HG03064 (cell line): ENCODE results near the gene KHDRBS2.
A peak's percentile ranks its signal among the peaks of the same experiment; 100 is the strongest.

Source experiments
- ATAC-seq: cut with Tn5 transposase; IDR thresholded peaks from one replicate; pipeline ENCODE4 v1.9.1; 2021; ENCODE audit warnings: low read depth; ENCODE audit not compliant: unreplicated experiment

KHDRBS2 gene

DNA sequence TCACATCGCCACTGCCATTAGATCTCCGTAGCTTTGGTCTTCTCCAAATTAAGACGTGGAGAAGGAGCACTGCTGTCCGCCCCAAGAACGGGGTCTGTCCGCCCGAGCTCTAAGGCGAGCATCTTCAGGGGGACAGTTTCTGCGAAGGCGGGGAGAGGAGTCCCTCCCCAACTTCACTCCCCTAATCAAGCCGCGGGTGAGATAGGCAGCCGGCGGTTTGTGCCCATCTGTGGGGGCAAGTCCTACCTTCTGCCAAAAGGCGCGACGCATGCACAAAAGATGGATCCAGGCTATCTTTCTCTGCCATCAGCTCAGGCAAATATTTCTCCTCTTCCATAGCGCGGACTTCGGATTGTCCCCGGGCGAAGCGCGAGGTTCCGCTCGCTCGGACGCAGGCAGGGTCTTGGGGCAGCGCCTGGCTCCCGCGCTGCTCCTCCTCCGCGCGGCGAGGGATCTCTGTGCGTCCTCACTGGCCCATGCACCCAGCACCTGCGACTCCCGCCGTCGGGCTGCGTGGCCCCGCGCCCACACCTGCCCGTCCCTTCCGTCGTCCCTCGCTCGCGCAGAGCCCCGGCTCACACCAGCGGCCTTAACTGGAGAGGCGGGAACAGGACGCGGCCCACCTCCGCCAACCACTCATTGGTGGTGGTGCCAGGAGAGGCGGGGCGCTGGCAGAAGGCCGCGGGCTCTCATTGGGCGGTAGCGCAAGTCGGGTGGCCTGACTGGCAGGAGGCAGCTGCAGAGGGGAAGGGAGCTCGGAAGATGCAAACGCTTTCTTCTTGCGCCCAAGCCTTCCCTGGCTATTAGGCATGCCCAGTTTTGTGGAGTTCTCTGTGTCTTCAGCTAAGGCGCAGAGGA, at the start of gene KHDRBS2:
KHDRBS2 (minus strand) TSS at position 614 of the 858 bp plus-strand sequence.
- peak; percentile 100 for ATAC-seq

DNA sequence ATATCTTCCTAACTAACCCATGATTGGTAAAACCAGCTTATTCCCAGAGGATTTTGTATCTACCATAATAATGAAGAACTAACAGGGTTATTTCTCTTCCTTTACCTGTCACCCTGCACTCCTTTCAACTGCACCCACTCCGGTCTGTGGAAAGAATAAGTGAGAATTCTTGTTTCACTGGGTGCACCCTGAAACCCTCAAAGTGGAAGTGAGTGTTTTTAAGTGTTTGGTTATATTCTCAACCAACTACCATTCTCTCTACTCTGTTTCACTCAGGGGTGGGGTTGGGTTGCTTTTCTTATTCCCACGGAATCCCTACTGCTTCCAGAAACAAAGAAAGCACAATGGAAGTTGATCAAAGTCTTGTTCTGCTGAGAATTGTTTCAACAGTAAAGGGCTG, 42.6 kb upstream of the KHDRBS2 start:
- ATAC-seq: no peak

DNA sequence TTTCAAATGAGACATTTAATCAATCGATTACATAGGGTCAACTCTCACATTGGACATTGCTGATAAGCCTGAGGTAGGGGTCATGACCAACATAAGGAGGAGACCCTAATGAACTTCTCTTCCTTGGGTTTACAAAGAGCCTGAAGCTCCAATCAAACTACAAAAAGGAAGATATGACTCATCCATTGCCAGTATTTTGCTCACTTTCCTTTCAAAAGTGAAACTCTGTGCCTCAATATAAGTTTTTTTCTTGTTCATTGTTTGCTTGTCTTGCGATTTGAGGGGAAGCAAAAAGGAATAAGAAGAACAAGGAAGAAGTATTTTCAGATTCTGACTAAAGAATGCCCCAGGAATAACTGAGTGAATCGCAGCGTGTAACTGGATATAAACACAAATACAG, 38.8 kb upstream of the KHDRBS2 start:
- ATAC-seq: no peak

DNA sequence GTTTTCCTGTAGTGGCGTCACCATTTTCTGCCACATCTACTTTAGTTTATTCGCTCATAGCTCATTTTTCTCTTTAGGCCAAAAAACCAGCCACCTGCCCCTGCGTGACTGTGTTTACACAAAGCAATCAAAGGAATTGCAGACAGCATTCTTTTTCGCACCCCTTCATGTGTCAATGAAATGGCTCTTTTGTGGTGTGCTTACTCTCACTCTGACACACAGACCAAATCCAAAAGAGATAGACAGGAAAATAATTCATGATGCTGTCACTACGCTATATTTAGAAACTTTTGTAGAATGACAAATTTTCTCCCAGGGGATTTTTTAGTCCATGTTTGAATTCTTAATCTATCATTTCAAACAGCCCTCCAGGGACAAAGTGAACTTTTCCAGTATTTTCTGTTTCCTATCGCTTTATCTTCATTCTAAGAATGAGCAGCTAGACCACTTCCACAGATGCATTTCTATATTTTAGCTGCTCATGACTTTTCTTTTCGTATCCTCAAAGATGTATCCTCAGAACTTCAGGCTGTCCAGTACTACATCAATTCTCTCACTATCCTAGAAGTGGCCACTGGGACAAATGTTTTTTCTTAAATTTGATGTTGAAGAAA, 37.9 kb upstream of the KHDRBS2 start:
- no peak for ATAC-seq

DNA sequence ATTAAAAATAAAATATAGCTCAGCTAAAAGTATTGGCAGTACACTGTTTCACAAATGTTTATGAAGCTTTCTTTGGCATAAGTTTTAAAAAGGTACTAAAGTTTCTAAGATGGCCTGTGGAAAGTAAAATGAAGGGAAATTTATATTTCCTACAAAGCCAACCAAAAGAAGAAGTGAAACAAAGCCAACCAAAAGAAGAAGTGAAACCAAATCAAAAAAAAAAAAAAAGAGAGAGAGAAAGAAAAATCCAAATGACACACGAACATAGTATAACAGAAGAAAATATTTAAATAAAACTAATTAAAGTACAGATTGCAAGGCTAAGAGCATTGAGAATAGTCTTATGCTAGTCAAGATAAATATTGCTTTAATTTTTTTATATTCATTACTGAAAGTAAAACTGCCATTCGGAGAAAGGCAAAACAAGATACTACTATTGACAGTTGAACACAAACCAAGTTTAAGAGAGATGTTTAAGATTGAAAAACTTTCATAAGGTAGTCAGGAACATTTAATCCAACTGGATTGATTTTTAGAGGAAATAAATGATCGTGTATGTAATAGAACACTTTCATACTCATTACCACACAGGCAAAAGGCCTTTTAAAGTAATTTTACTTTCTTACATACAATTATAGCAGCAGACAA, 12.8 kb upstream of the KHDRBS2 start:
- peak; percentile 88 for ATAC-seq

DNA sequence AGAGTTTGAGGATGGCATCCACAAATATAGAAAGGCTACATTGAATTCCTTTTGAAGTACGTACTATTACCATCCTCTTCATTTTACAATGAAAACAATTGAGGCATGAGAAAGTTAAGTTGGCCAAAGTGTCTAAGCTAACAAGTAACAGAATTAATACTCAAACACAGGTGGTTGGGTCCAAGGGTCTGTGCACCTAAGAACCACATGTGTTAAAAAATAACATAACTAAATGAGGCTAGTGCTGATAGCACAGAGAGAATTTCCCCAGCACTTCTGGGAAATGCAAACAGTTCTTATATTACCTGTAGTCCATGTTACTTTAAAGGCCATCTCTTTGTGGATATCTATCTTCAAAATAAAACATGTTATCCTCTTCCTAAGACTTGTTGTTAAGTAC, 10.5 kb upstream of the KHDRBS2 start:
- ATAC-seq: no peak

DNA sequence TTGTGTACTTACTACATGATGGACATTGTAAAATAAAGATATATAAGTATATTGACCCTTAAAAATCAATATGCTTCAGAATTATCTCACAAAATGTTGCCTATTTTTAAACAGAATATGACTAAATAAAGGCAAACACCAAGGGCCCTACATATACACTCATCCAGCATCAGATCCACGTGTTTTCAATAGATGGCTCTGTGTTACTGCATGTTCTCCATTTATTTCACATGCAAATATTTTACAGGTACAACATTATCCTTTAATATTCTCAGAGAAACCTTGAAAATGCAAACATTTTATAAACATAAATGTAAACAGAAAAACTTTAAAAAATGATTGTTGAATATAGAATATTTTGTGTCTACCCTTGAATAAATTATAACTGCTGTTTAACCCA, 2.9 kb upstream of the KHDRBS2 start:
- ATAC-seq: no peak

DNA sequence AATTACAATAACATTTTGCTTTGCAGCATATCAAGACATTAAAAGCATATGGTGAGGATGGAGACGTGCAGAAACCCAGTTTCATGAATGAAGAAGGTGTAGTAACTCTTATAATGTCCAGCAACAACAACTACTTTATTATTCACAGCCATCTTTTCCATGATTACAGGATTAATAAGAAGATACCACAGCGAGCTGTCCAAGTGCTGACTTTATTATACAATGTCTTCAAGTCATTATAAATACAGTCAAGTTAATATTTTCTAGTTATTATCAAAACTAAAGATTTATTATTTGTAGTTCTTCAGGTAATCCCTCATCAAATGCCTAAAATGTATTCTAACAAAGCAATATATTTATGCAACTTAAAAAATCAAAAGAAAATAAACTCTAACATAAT, 2.5 kb upstream of the KHDRBS2 start:
- ATAC-seq: no peak

DNA sequence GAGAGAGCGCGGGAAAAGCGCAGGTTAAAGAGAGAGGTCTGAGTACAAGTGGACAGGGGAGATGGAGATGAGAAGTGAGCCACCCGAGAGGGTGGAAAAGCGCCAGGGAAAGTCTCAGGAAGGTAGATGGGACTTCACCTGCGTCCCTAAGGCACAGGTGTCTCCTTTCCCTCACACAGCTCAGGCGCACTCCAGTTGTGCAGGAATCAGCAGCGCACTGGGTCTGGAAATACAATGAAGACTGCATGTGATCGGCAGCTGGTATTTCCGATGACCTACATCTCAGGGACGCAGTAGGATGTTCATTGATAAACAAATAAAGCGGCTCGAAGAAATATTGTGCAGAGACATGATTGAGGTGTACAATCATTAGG, 432 bp upstream of the KHDRBS2 start:
- peak; percentile 8 for ATAC-seq

DNA sequence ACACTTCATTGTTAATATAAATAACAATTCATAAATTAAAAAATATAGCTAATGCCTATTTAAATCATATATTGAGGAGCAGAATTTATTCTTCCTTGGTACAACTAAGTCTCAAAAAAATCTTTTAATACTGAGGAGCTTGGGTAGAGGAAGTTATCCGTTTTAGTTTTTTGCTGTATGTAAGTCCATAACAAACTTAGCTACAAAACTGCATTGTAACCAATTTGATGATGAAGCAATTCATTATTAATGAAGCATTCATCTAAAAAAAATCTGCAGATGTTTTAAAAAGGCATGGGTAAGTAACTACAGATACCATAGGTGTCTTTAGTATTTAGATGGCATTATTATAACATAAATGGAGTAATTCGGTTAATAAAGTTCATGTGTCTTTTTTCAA, 1.3 kb downstream of the KHDRBS2 start:
- ATAC-seq: no peak

DNA sequence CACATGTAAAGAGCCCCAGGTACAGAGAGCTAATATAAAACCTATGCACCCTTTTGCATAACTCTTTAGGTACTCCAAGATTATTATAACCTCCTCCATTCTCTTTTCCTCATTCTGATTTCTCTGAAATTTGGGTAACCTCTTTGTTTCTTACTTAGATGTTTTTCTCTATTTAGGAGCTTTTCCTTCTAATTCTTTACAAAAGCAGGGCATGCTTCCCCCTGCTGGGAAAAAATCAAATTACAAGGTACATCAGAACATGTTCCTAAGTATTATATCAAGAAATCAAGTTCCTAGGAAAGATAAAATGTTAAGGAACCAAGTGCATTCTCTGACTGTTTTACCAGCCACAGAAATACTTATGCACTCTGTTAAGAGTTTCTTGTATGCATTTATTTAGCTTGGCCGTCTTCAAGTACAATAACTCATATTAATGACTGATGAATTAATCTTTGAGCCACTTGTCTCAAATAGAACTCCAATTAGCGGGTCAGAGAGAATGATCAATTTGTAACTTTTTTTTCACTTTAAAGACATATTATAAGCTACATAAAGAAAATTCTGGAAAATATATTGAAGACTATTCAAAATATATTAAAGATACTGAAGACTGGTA, 2.1 kb downstream of the KHDRBS2 start:
- no peak for ATAC-seq

DNA sequence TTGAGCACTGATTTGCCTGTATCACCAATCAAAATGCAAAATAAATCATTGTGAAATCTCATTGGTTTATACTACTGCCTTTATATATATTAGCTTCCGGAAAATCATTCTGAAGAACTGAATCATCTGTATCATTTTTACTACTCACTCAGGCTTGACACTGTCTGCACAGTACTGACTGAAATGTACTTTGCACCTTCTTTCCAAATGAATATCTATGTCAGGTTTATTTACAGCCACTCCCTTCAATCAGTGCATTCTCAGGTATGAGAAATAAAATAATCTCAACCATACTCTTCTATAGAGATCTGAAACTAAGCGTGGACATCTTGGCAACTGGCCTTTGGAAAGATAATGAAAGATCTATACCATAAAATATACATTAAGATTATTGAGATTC, 2.7 kb downstream of the KHDRBS2 start:
- ATAC-seq: no peak

DNA sequence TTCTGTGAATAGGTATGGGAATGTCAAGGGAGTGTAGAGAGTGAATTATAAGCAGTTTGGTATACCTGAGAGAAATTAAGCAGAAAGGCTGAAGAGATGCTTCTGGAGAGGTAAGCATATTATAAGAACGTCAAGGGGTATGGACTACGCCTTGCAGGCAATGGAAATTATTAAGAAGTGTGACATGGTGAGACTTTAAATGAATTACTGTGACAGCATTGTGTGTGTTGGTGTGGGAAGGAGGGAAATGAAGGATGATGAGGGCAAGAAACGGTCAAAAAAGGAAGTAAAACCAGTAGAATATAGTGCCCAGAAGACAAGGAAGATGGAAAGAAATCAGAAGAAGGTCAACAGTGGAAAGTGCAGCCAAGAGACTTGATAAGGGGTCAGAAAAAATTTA, 5.9 kb downstream of the KHDRBS2 start:
- ATAC-seq: no peak

DNA sequence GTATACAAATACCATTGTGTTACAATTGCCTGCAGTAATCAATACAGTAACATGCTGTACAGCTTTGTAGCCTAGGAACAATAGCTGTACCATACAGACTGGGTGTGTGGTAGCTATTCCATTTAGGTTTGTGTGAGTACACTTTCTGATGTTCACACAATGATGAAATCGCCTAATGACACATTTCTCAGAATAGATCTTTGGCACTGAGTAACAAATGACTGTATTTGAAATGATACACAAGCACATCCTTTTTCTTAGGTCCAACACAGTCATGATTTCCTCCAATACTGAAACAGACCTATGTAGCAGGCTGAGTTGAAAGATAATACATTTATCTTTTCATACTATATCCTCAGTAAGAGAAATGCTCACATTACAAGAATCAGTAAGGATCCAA, 13.9 kb downstream of the KHDRBS2 start:
- no peak for ATAC-seq

DNA sequence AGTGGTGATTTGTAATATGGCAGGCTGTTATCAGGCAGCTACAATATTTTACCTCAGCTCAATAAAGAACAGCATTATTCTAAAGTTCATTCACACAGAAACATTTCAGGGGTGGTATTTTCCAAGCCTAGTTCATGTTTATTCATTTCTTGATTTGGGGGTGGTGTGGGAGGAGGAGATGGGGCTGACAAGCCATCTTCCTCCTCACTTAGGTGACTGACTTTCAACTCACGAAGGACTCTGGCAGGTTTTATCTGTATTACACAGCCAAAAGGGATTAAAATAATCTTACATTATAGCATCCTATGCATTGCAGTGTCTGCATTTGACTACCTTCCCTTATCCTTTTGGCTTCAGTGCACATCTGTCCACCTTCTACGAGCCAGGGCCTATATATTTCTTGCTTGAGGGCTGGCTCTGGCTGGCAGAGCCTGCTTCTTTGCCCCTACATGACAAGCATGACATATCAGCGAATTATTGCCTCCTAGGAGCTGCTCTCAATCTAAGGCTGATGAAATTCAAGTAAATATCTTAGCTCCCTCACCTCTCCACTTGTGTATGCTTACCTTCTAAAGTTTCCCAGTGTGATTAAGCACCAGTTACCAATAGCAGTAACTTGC, 20.0 kb downstream of the KHDRBS2 start:
- no peak for ATAC-seq

DNA sequence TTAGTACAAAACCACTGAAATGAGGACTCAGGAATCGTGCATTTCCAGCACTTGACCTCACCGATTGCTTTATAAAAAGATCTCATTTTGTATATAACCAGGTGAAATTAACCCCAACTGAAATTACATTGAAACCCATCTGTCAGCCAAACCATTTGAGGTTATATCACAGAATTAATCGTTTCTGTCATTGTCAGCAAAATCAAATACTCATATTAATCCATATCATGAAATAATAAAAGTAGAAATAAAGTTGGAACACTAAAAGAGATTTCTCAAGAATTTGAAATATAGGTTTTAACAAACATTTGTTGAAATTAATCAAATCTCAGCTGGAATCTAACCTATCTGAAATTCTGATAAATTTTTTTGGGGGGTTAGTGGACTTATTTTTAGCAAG, 23.7 kb downstream of the KHDRBS2 start:
- no peak for ATAC-seq

DNA sequence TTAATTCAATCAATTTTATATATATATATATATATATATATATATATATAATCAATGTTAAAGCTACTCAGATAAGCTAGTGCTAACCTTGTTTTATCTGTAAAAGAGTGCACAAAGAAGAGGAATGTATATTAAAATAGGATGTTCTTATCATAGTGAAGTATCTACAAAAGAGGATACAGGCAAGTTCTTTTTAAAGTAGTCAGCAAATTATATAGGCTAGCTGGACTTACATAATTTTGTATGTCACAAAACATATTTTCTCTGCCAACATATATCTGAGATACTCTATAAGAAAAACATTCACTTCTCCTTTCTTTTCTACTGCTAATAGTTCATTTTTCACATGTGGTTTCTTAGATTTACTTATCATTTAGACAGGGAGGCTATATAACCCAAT, 39.9 kb downstream of the KHDRBS2 start:
- ATAC-seq: no peak

DNA sequence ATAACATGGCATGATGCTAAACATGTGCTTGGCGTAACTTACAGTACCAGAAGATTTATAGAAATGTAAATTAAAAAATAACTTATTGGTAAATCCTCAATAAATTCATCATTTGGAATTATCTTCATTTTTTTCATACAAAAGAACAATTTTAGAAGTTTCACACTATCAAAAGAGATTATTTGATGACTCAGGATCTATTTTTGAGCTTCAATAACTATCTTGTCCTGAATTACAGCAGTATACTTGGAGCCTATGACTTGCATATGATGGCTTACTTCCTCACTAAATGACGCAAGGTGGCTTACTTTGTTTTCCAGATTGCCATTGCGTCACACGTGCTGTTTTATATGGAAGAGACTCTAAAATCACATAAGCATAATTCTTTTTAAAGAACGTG, 49.2 kb downstream of the KHDRBS2 start:
- no peak for ATAC-seq

DNA sequence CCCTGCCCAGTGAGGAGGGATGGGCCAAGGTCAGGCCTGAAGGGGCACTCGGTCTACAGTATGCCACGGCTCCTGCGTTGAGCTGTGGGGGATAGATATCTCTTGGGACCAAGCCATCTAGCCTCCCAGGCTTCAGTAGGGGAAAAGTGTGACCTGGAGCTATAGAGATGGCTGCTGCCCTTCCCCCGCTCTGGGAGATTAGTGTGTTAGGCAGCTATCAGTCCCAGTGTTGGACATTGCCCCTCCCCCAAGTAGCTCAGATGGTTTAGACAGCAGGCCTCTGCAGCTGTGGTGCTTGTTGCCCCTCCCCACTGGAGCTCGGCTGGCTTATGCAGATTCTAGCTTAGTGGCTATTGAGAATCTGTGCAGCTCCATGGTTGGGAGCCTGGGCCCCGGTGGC, 56.8 kb downstream of the KHDRBS2 start:
- no peak for ATAC-seq

DNA sequence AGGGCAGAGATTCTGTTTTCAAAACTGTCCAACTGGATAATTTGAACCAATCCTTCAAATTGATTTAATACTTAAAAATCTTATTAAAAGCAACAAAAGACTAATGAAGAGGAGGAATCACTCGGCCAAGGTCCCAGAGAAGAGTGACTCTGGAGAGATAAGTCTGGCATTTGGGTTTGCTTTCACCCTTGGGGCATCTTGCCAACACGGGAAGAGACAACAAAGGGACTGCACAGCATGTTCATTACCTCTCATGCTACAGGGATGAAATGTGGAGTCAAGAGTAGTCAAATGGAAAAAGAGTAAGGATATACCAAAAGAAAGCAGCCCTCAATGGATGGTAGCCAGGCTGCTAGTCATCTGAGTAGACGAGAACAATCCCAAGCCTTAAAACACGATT, 68.2 kb downstream of the KHDRBS2 start:
- no peak for ATAC-seq

DNA sequence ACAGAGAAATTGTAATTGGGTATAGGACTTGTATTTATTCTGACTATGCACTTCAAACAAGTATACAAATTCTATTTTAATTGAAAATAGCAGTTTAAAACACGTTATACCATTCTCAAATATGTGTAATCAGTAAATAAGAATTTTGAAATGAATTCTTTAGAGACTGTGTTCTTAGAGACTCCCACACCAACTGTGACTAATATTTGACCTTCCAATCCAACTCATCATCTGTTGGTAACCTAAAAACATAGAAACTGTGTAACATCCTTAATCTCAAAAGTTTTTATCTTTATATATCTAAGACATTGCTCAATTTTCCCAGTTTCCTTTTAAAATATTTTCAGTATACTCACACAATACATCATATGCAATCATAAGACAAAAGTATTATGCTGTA, 83.9 kb downstream of the KHDRBS2 start:
- ATAC-seq: no peak
